ENCODE measurements around the gene FBXL12.
"Not testable (repeated sequence)": the region's sequence is repeated elsewhere in the genome, so short reads cannot be mapped to it uniquely, and the experiment has no call there.

FBXL12 gene

GRCh38 chr19:9818734-9819595, at the start of gene FBXL12:
TSS of gene FBXL12 (minus strand) at chr19:9819079. CDS start at chr19:9818813, 266 bp downstream.
- DNase-seq (ENCODE audit: low read depth in 2 of 2): peak; percentile 100

- DNase-seq (ENCODE audit: low read depth in 2 of 2): no peak
Observed at GRCh38 chr19:9865732-9866501, 47.0 kb upstream of the FBXL12 start.

- DNase-seq (ENCODE audit: low read depth in 2 of 2): peak in 1 of 2 donors; percentile 18
Observed at GRCh38 chr19:9863759-9864158, 44.9 kb upstream of the FBXL12 start.

- no peak for DNase-seq (ENCODE audit: low read depth in 2 of 2)
Observed at GRCh38 chr19:9862938-9863337, 44.1 kb upstream of the FBXL12 start.

- DNase-seq (ENCODE audit: low read depth in 2 of 2): no peak
Observed at GRCh38 chr19:9861503-9861902, 42.6 kb upstream of the FBXL12 start.

GRCh38 chr19:9860407-9860806, 41.5 kb upstream of the FBXL12 start:
- DNase-seq (ENCODE audit: low read depth in 2 of 2): no peak

GRCh38 chr19:9858766-9859165, 39.9 kb upstream of the FBXL12 start:
- DNase-seq (ENCODE audit: low read depth in 2 of 2): no peak

GRCh38 chr19:9857920-9858746, 39.3 kb upstream of the FBXL12 start:
- DNase-seq (ENCODE audit: low read depth in 2 of 2): no peak

GRCh38 chr19:9857076-9857721, 38.3 kb upstream of the FBXL12 start:
- no peak for DNase-seq (ENCODE audit: low read depth in 2 of 2)

GRCh38 chr19:9856609-9857008, 37.7 kb upstream of the FBXL12 start:
- DNase-seq (ENCODE audit: low read depth in 2 of 2): no peak

GRCh38 chr19:9854282-9854846, 35.5 kb upstream of the FBXL12 start:
- no peak for DNase-seq (ENCODE audit: low read depth in 2 of 2)

GRCh38 chr19:9850235-9850959, 31.5 kb upstream of the FBXL12 start:
- DNase-seq (ENCODE audit: low read depth in 2 of 2): no peak

GRCh38 chr19:9849791-9850190, 30.9 kb upstream of the FBXL12 start:
- DNase-seq (ENCODE audit: low read depth in 2 of 2): no peak

- DNase-seq (ENCODE audit: low read depth in 2 of 2): no peak
Observed at GRCh38 chr19:9848762-9849161, 29.9 kb upstream of the FBXL12 start.

GRCh38 chr19:9848060-9848459, 29.2 kb upstream of the FBXL12 start:
- DNase-seq (ENCODE audit: low read depth in 2 of 2): no peak

GRCh38 chr19:9847087-9847671, 28.3 kb upstream of the FBXL12 start:
- peak; percentile 35 to 38 for DNase-seq (ENCODE audit: low read depth in 2 of 2)

- not testable (repeated sequence) for DNase-seq (ENCODE audit: low read depth in 2 of 2)
Observed at GRCh38 chr19:9843626-9844273, 24.9 kb upstream of the FBXL12 start.

- DNase-seq (ENCODE audit: low read depth in 2 of 2): no peak
Observed at GRCh38 chr19:9842834-9843625, 24.2 kb upstream of the FBXL12 start.

GRCh38 chr19:9839415-9839814, 20.5 kb upstream of the FBXL12 start:
- DNase-seq (ENCODE audit: low read depth in 2 of 2): no peak
